HG02884 (cell line): ENCODE results near the gene LRMDA.

Experiments used
- ATAC-seq: cut with Tn5 transposase; IDR thresholded peaks from one replicate; pipeline ENCODE4 v1.9.1; 2021; ENCODE audit warnings: mild to moderate bottlenecking, moderate library complexity; ENCODE audit not compliant: unreplicated experiment

The LRMDA gene

GRCh38 chr10:75470901-75471300, 39.5 kb downstream of the LRMDA start:
- no peak for ATAC-seq

DNA sequence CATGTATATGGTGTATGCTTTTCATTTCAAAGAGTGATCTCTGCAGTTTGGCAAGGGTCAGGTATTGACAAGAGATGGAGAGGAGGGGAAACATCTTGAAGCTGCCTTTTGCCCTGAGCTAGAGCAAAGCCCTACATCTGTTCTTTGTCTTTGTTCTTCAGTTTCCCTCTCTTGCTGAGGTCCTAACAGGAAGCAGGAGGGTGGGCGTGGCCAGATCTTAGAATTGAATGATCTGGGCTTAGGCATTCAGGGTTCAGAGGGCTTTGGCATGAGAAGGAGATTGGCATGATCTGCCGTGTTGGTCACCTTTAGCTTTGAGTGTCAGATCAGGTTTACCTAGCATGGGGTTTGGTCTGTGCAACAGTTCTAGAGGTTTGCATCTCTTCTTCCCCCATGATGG, 41.3 kb downstream of the LRMDA start:
- no peak for ATAC-seq

DNA sequence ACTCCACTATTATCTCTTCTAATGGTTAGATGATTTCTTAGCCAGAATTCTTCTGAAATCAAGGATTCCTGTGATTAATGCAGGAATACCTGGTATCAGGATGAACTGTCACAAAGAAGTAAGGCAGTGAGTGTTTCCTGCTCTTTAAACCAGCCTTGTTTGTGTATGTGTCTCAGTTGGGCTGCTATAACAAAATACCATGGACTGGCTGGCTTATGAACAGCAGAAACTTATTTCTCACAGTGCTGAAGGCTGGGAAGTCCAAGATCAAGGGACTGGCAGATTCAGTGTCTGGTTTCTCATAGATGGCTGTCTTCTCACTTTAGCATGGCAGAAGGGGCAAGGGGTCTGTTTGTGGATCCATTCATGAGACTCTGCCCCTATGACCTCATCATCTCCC, 42.7 kb downstream of the LRMDA start:
- ATAC-seq, result no peak

DNA sequence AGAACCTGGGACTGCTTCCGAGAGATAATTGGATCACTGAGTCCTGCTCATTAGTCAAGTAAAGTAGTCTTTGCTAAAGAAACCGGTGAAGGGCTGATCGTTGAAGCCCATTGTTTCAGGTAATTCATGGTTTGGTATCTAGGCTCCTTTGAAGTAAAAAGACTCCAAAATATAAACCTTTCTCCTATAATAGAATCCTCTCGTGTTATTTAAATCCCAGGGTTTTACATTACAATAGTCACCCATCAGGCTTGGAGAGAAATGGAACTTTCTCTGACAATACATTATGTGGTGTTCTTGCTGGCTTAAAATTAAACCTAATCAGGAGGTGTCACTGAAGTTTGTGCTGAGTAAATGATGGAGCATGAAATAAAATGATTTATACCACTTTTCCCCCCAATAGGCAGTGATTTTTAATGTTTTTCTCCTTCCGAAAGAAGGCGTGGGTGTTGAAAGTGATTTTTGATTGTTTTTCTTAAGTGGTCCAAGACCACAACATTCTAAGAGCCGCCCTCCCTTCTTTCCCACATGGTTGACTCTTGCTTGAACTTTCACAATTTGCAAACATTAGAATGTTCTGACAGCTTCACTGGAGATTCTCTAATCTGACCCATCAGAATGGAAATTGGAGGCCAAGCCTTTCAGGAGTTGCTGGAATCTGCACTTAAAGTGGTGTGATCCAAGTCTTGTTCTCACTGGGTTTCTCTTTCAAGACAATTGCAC, 44.2 kb downstream of the LRMDA start:
- ATAC-seq, result no peak

GRCh38 chr10:75476569-75476968, 45.1 kb downstream of the LRMDA start:
- no peak for ATAC-seq

GRCh38 chr10:75476985-75477384, 45.6 kb downstream of the LRMDA start:
- ATAC-seq, result no peak

- no peak for ATAC-seq
Observed at GRCh38 chr10:75477680-75478079, 46.3 kb downstream of the LRMDA start.

- ATAC-seq, result no peak
Observed at GRCh38 chr10:75480374-75480773, 49.0 kb downstream of the LRMDA start.

GRCh38 chr10:75483188-75483587, 51.8 kb downstream of the LRMDA start:
- no peak for ATAC-seq

DNA sequence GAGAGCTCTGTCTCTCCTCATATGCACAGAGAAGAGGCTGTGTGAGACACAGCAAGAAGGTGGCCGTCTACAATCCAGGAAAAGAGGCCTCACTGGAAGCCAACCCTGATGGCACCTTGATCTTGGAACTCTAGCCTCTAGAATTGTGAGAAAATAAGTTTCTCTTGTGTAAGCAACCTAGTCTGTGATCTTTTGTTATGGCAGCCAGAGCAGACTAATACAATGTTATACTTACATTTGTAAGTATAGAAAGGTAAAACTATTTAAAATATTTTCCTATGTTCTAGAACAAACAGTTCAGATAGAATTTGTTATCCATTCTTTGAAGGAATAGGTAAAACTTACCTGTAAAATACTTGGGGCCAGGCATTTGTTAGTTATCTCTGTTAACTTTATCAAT, 53.3 kb downstream of the LRMDA start:
- ATAC-seq, result no peak

DNA sequence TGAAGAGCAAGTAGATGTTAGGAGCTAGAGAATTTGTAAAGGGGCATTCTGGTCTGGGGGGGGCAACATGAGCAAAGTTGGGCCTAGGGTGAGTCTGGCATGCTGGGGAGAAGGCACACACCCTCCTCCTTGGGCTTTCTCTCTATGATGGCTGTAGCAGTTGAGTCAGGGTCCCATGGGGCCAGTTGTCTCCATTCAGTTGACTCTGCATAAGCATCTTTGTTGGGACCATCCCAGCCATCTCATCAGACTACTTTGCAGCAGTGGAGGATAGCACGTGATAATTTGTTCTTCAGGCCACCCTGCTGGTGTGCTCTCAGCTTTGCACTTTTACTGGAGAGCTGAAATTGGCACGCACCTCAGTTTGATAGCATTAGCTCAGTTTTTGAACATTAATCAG, 55.2 kb downstream of the LRMDA start:
- ATAC-seq, result no peak

GRCh38 chr10:75487087-75487754, 55.8 kb downstream of the LRMDA start:
- ATAC-seq, result peak; percentile 48

- ATAC-seq, result no peak
Observed at GRCh38 chr10:75487755-75488125, 56.3 kb downstream of the LRMDA start.

DNA sequence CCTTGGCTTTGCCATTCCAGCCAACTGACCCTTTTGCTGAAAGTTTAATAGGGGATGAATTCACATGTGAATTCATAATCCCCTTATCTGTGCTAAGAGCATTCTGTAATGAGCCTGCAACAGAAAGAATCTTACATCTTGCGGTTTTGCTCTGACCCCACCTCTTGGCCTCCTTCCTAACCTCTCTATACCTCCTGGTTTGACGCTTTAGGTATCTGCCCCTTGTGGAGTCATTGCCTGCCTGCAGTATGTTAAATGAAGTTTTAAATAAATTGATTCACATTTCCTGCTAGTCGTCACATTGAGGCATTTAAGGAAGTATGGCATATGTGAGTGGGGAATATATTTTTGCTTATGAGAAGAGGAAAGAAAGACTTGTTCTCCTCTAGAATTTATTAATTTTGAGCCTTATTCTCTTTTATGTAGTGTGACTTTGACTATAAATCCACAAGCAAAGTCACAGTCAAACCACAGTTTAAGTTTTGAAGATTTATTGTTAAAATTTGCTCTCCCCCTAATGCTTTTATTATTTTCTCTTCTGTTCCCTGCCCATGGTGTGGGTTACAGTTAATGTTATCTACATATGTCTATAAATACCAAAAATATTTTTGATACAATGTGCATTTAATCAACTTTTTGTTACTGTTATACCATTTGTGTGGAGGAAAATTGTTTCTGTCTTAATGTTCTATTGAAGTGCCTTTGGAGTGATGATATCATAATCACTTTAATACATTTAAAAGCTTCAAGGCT, 60.9 kb downstream of the LRMDA start:
- ATAC-seq, result no peak

- no peak for ATAC-seq
Observed at GRCh38 chr10:75493464-75493863, 62.0 kb downstream of the LRMDA start.

DNA sequence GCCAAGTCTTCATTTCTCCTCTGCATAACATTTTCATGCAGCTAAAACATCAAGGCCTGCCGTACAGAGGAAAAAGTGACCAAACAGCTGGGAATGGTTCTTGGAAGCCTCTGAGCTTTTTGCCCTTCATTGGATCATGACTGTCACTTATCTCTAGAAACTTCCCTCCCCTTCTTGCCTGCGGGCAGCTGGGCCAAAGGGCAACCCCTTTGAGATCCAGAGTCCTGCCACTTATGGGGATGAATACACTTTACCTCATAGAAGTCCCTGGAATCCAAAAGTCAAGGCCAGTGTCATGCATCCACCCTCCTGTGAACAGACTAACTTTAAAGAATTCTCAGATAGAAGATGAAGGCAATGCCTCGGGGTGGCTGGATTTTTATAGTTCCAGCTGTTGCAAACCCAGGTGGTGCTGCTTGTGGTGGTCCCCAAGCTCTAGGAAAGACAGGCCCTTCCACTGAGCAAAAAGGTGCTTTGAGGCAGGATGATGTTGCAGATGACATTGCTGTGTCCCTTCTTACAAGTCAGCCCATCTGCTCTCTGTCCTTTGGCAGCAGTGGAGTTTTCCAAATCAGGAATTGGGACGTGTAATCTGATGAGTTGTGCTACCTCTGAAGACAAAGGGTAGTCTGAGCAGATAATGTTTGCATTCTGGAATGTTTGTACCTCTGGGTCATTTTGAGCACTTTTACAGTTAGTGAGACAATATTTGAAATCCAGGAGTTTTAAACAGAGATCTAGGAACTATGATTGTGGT, 64.2 kb downstream of the LRMDA start:
- ATAC-seq, result no peak

GRCh38 chr10:75496191-75496567, 64.8 kb downstream of the LRMDA start:
- no peak for ATAC-seq

DNA sequence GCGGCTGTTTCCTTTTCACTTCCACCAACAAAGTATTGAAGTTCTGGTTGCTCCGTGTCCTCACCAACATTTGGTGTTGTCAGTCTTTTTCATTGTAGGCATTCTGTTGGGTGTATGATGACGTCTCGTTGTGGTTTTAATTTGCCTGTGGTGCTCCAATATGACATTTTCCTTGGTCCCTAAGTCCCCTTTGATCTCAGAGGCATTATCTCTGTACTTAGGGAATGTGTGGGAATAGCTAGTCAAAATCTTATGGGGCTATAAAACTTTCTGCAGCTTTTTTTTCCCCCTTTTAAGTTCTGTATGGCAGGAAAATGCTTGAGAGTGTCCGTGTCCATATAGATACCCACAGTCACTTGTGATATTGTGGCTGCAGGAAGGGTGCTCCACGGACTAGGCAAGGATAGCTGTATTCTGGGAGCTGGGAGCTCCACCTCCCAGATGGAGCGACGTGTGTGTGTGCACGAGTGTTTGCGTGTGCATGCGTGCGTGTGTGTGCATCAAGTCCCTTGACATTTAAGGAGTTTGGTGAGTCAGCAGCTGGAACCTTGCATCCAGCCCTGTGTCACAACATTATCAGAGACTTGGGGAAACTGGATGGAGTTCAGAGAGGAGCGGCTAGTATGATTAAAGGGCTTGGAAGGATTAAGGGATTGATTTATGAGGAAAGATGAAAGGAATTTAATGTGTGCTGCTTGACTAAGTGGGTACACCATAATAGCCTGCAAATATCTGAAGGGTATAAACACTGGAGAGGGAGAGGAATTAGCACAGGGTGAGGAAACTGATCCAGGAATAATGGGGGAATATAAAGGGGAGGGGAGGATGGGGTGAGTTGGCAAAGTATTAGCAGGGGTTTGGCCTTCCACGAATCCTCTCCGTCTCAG, 66.8 kb downstream of the LRMDA start:
- no peak for ATAC-seq

- ATAC-seq, result no peak
Observed at GRCh38 chr10:75498884-75499350, 67.5 kb downstream of the LRMDA start.

DNA sequence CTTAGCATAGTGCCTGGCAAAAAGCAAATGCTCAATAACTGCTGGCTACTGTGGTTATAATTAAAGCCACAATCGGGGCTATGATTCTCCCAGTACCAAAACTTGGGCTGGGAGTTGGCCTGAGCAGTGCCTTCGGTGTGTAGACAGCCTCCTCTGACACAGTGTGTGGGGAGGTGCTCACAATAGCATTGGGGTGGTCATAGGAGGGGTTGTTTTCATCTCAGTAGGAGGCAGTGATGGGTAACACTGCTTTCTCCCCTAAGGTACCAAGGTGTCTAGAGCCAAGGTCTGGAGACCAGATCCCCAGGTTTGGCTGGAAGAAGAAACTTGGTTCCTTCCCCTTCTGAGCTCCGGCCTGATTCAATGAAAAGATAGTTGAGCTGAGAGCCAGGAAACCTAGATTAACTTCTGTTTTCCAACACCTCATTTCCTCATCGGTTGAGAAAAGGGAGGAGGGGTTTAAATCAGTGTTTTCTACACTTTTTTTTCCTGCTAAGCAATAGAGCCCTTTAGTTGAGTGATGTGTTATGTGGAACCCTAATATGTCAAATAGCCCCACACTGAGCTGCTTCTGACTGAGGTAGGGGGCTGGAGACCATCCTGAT, 68.2 kb downstream of the LRMDA start:
- no peak for ATAC-seq
